ENCODE measurements around the gene RAD51AP1.

DNA sequence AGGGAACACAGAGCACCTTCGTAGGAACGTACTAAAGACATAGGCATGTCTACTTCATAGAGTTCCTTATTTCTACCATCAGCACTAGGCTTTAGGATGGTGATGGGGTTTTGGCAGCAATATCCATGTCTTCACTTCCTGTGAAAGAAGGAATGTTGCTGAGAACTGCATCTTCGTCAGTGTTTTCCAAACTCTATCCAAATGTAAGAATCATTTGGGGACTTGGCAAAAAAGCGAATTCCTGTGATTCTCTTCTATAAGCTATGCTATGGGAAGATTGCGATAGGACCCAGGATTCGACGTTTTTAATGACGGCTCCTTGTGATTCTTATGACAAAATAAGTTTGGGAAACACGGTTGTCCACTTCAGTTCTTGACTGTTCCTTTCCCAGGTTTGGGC lies 70.4 kb downstream of the RAD51AP1 start:
- no peak for TF ChIP-seq GATA3 (IDR thresholded peaks at IDR 0.05; ENCODE audit: low read depth, low read length)
- TF ChIP-seq GATA2 (IDR thresholded peaks at IDR 0.05; ENCODE audit: low read depth, low read length): no peak
